Astrocyte (in vitro differentiated cells and primary cell): ENCODE data around the gene L3MBTL2. TPM values are rescaled to one million over a fixed set of nuclear protein-coding genes. Genes with fewer than 3 reads are reported as not detected.

Source experiments
- DNase-seq: peaks from one replicate; pipeline ENCODE4 v3.0.0-alpha.2; 2010; ENCODE audit warnings: low read depth
- FAIRE-seq: peaks from 2 replicates; lab custom pipeline; 2011; peaks lifted over from hg19 to GRCh38; lab: Jason Lieb, UNC
- H2AFZ ChIP-seq: 2 replicates; pipeline ENCODE4 v1.6.0; 2012; ENCODE audit warnings: low read depth, low read length, inconsistent platforms
- H3K27ac ChIP-seq: 2 replicates; pipeline ENCODE4 v1.5.1; 2011; ENCODE audit warnings: low read depth, low read length, inconsistent platforms
- H3K27me3 ChIP-seq: 2 replicates; pipeline ENCODE4 v1.6.0; 2011; ENCODE audit warnings: low read length, inconsistent platforms; ENCODE audit not compliant: insufficient read depth
- H3K36me3 ChIP-seq: 2 replicates; pipeline ENCODE4 v1.5.1; 2011; ENCODE audit warnings: low read length, inconsistent platforms; ENCODE audit not compliant: insufficient read depth
- H3K4me1 ChIP-seq: 2 replicates; pipeline ENCODE4 v1.5.1; 2011; ENCODE audit warnings: low read length, inconsistent platforms; ENCODE audit not compliant: insufficient read depth
- H3K4me2 ChIP-seq: 2 replicates; pipeline ENCODE4 v1.6.0; 2012; ENCODE audit warnings: low read length, inconsistent platforms
- H3K4me3 ChIP-seq: 2 replicates; pipeline ENCODE4 v1.5.1; 2011; ENCODE audit warnings: low read depth, mild to moderate bottlenecking, low read length, inconsistent platforms; ENCODE audit not compliant: insufficient read depth
- H3K79me2 ChIP-seq: 2 replicates; pipeline ENCODE4 v1.6.0; 2012; ENCODE audit warnings: mild to moderate bottlenecking, low read length, inconsistent platforms; ENCODE audit not compliant: insufficient read depth
- H3K9ac ChIP-seq: 2 replicates; pipeline ENCODE4 v1.6.0; 2012; ENCODE audit warnings: mild to moderate bottlenecking, low read length, inconsistent platforms
- H3K9me3 ChIP-seq: 2 replicates; pipeline ENCODE4 v1.5.1; 2012; ENCODE audit warnings: low read depth, mild to moderate bottlenecking, low read length, inconsistent platforms; ENCODE audit not compliant: insufficient read depth
- H4K20me1 ChIP-seq: 2 replicates; pipeline ENCODE4 v1.6.0; 2012; ENCODE audit warnings: low read length, inconsistent platforms; ENCODE audit not compliant: insufficient read depth
- H3K27ac Mint-ChIP-seq: one replicate; pipeline ENCODE4 v1.8.0; 2021; ENCODE audit warnings: mild to moderate bottlenecking, mixed read lengths; ENCODE audit not compliant: unreplicated experiment
- H3K27me3 Mint-ChIP-seq: one replicate; pipeline ENCODE4 v1.8.0; 2021; ENCODE audit warnings: low read depth, mixed read lengths; ENCODE audit not compliant: unreplicated experiment
- H3K36me3 Mint-ChIP-seq: one replicate; pipeline ENCODE4 v1.8.0; 2021; ENCODE audit warnings: low read depth, mixed read lengths; ENCODE audit not compliant: unreplicated experiment
- H3K4me1 Mint-ChIP-seq: one replicate; pipeline ENCODE4 v1.8.0; 2021; ENCODE audit warnings: low read depth, mixed read lengths; ENCODE audit not compliant: unreplicated experiment
- H3K4me3 Mint-ChIP-seq: one replicate; pipeline ENCODE4 v1.8.0; 2021; ENCODE audit warnings: mild to moderate bottlenecking, moderate library complexity, mixed read lengths; ENCODE audit not compliant: unreplicated experiment
- H3K9me3 Mint-ChIP-seq: one replicate; pipeline ENCODE4 v1.8.0; 2021; ENCODE audit warnings: mild to moderate bottlenecking, mixed read lengths; ENCODE audit not compliant: unreplicated experiment
- EZH2 ChIP-seq: IDR thresholded peaks from 2 replicates; pipeline ENCODE4 v1.6.1; 2012; ENCODE audit warnings: mild to moderate bottlenecking, low read length, inconsistent platforms; ENCODE audit not compliant: insufficient read depth
- total RNA-seq: library from RNA; stranded (reverse); gene quantifications from 2 replicates; pipeline ENCODE4 v1.2.1, GENCODE V29; 2021
- TF ChIP-seq, protein P1 (sequence below): IDR thresholded peaks from 2 replicates; pipeline ENCODE4 v1.5.1; 2011; ENCODE audit warnings: low read depth, mild to moderate bottlenecking, inconsistent platforms, low read length, moderate library complexity; ENCODE audit not compliant: insufficient read depth

L3MBTL2 gene
- total RNA-seq, 1 donor from 2014 or later = 20.6 TPM

DNA sequence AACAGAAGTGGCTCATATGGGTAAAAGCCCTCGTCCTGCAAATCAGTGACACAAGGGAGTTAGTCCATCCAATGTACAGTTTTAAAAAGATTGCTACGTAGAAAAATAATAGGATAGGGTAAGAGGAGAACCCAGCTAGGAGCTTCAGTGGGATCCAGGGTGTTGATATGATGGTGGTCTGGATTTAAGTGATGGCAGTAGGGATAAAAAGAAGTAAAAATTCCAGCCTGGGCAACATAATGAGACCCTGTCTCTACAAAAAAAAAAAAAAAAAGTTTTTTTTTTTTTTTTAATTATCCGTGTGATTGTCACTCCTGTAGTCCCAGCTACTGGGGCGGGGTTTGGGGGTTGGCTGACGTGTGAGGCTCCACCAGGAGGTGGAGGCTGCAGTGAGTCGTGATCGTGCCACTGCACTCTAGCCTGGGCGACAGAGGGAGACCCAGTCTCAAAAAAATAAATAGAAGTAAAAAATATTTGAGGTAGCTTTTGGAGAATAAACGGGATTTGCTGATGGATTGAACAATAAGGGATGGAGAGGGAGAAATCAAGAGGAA, 7.0 kb upstream of the L3MBTL2 start:
- Mint-ChIP-seq H3K9me3 (no peaks in the 10 kb centered on the region), H3K27me3 (peaks cover 32% of the 10 kb centered on the region)
- FAIRE-seq = no peak

DNA sequence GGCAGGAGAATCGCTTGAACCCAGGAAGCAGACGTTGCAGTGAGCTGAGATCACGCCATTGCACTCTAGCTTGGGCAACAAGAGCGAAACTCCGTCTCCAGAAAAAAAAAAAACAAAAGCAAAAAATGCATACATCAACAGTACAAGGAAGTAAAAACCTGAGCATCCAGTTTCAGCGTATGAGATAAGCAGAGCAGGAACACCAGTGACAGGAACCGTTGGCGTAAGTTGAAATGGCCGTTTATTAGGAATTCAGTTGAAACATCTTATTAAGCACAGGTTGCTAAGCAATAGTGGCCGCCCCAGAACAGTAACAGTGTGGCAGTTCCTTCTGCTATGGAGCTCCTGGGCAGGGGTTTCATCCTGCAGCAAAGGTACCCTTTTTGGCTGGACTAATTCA, 4.0 kb upstream of the L3MBTL2 start:
- Mint-ChIP-seq H3K36me3 (no peaks in the 10 kb centered on the region), H3K4me3 (no peak overlapping the region), H3K27ac (no peak overlapping the region), H3K27me3 (peaks cover 35% of the 10 kb centered on the region), H3K4me1 (peaks cover 4% of the 10 kb centered on the region), H3K9me3 (no peaks in the 10 kb centered on the region)
- H3K79me2 ChIP-seq = peaks cover 10% of the 10 kb centered on the region
- no peaks in the 10 kb centered on the region for H3K36me3 ChIP-seq
- H3K4me3 ChIP-seq = no peak overlapping the region
- no peak for DNase-seq
- no peak overlapping the region for H3K9ac ChIP-seq
- no peak for FAIRE-seq
- H2AFZ ChIP-seq = no peak overlapping the region
- no peak overlapping the region for H3K4me2 ChIP-seq
- no peaks in the 10 kb centered on the region for H4K20me1 ChIP-seq
- H3K27ac ChIP-seq = no peak overlapping the region
- TF ChIP-seq EZH2 = no peak
- TF ChIP-seq, protein P1, sequence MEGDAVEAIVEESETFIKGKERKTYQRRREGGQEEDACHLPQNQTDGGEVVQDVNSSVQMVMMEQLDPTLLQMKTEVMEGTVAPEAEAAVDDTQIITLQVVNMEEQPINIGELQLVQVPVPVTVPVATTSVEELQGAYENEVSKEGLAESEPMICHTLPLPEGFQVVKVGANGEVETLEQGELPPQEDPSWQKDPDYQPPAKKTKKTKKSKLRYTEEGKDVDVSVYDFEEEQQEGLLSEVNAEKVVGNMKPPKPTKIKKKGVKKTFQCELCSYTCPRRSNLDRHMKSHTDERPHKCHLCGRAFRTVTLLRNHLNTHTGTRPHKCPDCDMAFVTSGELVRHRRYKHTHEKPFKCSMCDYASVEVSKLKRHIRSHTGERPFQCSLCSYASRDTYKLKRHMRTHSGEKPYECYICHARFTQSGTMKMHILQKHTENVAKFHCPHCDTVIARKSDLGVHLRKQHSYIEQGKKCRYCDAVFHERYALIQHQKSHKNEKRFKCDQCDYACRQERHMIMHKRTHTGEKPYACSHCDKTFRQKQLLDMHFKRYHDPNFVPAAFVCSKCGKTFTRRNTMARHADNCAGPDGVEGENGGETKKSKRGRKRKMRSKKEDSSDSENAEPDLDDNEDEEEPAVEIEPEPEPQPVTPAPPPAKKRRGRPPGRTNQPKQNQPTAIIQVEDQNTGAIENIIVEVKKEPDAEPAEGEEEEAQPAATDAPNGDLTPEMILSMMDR = no peak
- peaks cover 21% of the 10 kb centered on the region for H3K4me1 ChIP-seq
- no peaks in the 10 kb centered on the region for H3K9me3 ChIP-seq
- H3K27me3 ChIP-seq = no peaks in the 10 kb centered on the region

More for the DNA sequence above, 7.0 kb upstream of the L3MBTL2 start:
- H3K36me3 ChIP-seq = no peaks in the 10 kb centered on the region
- H3K27me3 ChIP-seq = no peaks in the 10 kb centered on the region
- H3K4me2 ChIP-seq = peak overlapping the region; percentile 87
- H3K4me3 ChIP-seq = peak overlapping the region; percentile 84
- DNase-seq = no peak
- H2AFZ ChIP-seq = peak overlapping the region; percentile 98
- no peaks in the 10 kb centered on the region for H3K79me2 ChIP-seq
- no peaks in the 10 kb centered on the region for H4K20me1 ChIP-seq
- no peak overlapping the region for H3K27ac ChIP-seq
- no peak for TF ChIP-seq EZH2
- TF ChIP-seq, protein P1 = no peak
- Mint-ChIP-seq H3K27ac (peak overlapping the region; percentile 41), H3K4me3 (peak overlapping the region; percentile 91), H3K4me1 (peaks cover 4% of the 10 kb centered on the region), H3K36me3 (no peaks in the 10 kb centered on the region)
- H3K4me1 ChIP-seq = peaks cover 15% of the 10 kb centered on the region
- H3K9ac ChIP-seq = peak overlapping the region; percentile 51
- H3K9me3 ChIP-seq = no peaks in the 10 kb centered on the region

DNA sequence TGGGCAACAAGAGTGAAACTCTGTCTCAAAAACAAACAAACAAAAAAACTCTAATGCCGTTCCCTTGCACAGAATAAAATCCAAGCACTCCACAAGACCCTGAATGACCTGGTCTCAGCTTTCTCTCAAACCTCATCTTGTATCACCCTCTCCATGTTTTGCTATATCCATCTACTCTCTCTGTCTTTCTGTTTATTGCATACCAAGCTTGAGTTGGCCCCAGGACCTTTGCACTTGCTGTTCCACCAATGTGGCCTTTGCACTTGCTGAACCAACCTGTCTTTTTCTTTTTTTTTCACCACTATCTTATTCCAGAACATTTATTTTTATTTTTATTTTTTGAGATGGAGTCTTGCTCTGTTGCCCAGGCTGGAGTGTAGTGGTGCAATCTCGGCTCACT, 2.0 kb upstream of the L3MBTL2 start:
- TF ChIP-seq, protein P1 = no peak
- no peak for TF ChIP-seq EZH2
- no peak for FAIRE-seq
- H3K36me3 Mint-ChIP-seq = no peaks in the 10 kb centered on the region

More for the DNA sequence above, 2.0 kb upstream of the L3MBTL2 start:
- Mint-ChIP-seq H3K4me3 (no peak overlapping the region), H3K4me1 (no peaks in the 10 kb centered on the region), H3K27me3 (peaks cover 25% of the 10 kb centered on the region), H3K9me3 (no peaks in the 10 kb centered on the region), H3K27ac (no peak overlapping the region)
- H2AFZ ChIP-seq = no peak overlapping the region
- no peaks in the 10 kb centered on the region for H3K27me3 ChIP-seq
- H3K4me2 ChIP-seq = no peak overlapping the region
- H3K36me3 ChIP-seq = no peaks in the 10 kb centered on the region
- H3K9ac ChIP-seq = no peak overlapping the region
- no peaks in the 10 kb centered on the region for H3K9me3 ChIP-seq
- DNase-seq = no peak
- peaks cover 26% of the 10 kb centered on the region for H3K79me2 ChIP-seq
- H3K27ac ChIP-seq = no peak overlapping the region
- no peak overlapping the region for H3K4me3 ChIP-seq
- H3K4me1 ChIP-seq = peaks cover 10% of the 10 kb centered on the region
- H4K20me1 ChIP-seq = no peaks in the 10 kb centered on the region
